ENCODE results near the gene INPP5D. TPM values are rescaled to one million over a fixed set of nuclear protein-coding genes. Genes with fewer than 3 reads are reported as not detected.

Gene INPP5D
- total RNA-seq, 4 donors from 2014 or later, result 11.6 to 333 (median 26.2) TPM

DNA sequence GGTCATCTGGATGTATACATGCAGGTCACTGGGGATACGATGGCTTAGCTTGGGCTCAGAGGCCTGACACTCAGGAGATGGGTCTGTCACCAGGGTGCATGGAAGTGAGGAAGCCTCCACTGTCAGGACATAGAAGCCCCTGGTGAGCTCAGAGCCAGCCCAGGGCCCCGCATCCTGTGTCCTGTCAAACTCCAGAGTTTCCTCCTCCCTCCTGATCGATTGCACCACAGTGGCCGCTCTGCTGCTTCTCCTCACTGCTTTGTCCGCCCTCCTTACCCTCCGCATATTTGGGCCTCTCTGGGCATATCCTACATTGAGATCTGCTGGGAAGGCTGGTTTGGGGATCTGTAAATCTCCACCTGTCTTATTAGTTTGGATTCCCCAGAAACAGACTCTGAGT is 153.8 kb downstream of the INPP5D start:
- no peaks in the 10 kb centered on the region for H3K9me3 ChIP-seq
- no peak for DNase-seq
- H3K27me3 ChIP-seq, result no peaks in the 10 kb centered on the region
- H3K4me1 ChIP-seq, result peaks cover 0 to 14% (median 0%) of the 10 kb centered on the region in 4 donors
- H3K4me3 ChIP-seq, result no peak overlapping the region
- H3K36me3 ChIP-seq, result no peaks in the 10 kb centered on the region
- H3K27ac ChIP-seq, result no peak overlapping the region
- TF ChIP-seq POLR2A (IDR thresholded peaks at IDR 0.05), result no peak
- TF ChIP-seq, protein P1, sequence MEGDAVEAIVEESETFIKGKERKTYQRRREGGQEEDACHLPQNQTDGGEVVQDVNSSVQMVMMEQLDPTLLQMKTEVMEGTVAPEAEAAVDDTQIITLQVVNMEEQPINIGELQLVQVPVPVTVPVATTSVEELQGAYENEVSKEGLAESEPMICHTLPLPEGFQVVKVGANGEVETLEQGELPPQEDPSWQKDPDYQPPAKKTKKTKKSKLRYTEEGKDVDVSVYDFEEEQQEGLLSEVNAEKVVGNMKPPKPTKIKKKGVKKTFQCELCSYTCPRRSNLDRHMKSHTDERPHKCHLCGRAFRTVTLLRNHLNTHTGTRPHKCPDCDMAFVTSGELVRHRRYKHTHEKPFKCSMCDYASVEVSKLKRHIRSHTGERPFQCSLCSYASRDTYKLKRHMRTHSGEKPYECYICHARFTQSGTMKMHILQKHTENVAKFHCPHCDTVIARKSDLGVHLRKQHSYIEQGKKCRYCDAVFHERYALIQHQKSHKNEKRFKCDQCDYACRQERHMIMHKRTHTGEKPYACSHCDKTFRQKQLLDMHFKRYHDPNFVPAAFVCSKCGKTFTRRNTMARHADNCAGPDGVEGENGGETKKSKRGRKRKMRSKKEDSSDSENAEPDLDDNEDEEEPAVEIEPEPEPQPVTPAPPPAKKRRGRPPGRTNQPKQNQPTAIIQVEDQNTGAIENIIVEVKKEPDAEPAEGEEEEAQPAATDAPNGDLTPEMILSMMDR (IDR thresholded peaks at IDR 0.05), result no peak

DNA sequence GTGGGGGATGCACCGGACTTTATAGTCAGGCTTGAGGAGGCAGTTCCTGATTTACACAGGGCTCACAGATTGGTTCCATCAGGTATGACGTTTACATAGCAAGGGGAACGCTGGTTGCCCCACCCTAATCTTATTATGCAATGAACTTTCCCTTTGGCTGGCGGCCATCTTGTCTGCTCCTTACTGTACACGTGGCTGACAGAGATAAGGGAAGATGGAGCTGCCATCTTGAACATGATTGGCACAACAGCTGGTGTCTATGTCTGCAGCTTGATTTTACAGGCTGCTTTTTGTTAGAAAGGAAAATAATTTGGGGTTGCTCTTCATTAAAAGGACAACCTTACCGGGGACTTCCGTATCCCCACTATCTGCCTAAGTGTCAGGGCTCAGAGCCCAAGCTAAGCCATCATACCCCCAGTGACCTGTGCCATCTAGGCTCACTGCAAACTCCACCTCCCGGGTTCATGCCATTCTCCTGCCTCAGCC is 157.8 kb downstream of the INPP5D start:
- Histone ChIP-seq H3K27me3 (no peaks in the 10 kb centered on the region), H3K27ac (no peak overlapping the region), H3K4me3 (no peak overlapping the region), H3K4me1 (no peaks in the 10 kb centered on the region), H3K36me3 (no peaks in the 10 kb centered on the region), H3K9me3 (no peaks in the 10 kb centered on the region)
- no peak for TF ChIP-seq POLR2A (IDR thresholded peaks at IDR 0.05)
- TF ChIP-seq, protein P1 (IDR thresholded peaks at IDR 0.05), result no peak
- no peak for DNase-seq

DNA sequence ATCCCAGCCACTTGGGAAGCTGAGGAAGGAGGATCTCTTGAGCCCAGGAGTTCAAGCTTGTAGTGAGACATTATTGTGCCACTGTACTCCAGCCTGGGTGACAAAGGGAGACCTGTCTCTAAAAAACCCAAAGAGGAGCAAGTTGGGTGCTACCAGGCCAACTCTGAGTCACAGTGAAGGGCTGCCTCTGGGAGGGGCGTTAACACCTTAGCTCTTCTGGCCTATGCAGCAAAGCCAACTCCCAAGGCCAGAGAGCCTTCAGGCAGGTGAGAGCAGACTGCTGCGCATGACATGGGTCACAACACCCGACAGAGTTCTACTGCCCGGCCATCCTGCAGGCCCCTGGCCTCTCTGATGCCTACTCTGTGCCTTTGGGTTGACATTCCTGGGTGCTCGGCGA is 158.7 kb downstream of the INPP5D start:
- no peak for DNase-seq
- Histone ChIP-seq H3K27me3 (no peaks in the 10 kb centered on the region), H3K36me3 (no peaks in the 10 kb centered on the region), H3K4me1 (no peaks in the 10 kb centered on the region), H3K9me3 (no peaks in the 10 kb centered on the region), H3K27ac (no peak overlapping the region), H3K4me3 (no peak overlapping the region)
- TF ChIP-seq, protein P1 (IDR thresholded peaks at IDR 0.05), result no peak
- TF ChIP-seq POLR2A (IDR thresholded peaks at IDR 0.05), result no peak

DNA sequence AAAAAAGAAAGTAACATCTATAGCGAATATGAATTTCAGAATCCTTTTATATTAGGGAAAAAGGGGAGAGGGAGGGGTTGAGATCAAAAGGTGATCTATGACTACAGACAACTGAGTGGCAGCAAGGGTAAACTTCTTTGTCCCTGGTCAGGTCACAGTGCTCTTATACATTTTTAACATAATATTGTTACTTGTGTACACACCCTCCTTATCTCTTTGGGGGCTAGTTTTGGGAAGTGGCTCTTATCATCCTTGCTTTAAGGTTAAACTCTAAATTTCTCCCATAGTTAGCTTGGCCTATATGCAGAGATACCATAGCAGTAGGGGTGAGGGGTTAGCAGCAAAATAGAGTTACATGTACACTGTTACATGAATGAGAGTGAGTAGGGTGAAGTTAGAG is 159.7 kb downstream of the INPP5D start:
- Histone ChIP-seq H3K27ac (no peak overlapping the region), H3K4me3 (no peak overlapping the region), H3K9me3 (no peaks in the 10 kb centered on the region), H3K27me3 (no peaks in the 10 kb centered on the region), H3K4me1 (no peaks in the 10 kb centered on the region), H3K36me3 (no peaks in the 10 kb centered on the region)
- TF ChIP-seq, protein P1 (IDR thresholded peaks at IDR 0.05), result no peak
- TF ChIP-seq POLR2A (IDR thresholded peaks at IDR 0.05), result no peak
- DNase-seq, result no peak

DNA sequence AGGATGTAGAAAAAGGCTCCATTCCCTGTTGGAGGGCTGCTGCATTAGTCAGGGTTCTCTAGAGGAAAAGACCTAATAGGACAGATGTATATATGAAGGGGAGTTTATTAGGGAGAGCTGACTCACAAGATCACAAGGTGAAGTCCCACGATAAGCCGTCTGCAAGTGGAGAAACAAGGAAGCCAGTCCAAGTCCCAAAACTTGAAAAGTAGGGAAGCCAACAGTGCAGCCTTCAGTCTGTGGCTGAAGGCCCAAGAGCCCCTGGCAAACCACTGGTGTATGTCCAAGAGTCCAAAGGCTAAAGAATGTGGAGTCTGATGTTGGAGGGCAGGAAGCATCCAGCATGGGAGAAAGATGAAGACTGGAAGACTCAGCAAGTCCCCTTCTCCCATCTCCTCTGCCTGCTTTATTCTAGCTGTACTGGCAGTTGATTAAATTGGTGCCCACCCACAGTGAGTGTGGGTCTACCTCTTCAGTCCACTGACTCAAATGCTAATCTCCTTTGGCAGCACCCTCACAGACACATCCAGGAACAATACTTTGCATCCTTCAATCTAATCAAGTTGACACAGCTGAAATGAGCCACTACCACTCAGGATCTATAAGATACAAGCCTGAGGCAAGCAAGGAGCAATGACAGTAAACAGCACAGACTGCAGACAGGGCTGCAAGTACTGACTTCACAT is 161.4 kb downstream of the INPP5D start:
- no peak for TF ChIP-seq POLR2A (IDR thresholded peaks at IDR 0.05)
- TF ChIP-seq, protein P1 (IDR thresholded peaks at IDR 0.05), result no peak
- Histone ChIP-seq H3K27ac (no peak overlapping the region), H3K4me1 (no peaks in the 10 kb centered on the region), H3K9me3 (no peaks in the 10 kb centered on the region), H3K36me3 (no peaks in the 10 kb centered on the region), H3K4me3 (no peak overlapping the region), H3K27me3 (no peaks in the 10 kb centered on the region)
- no peak for DNase-seq
